GM12878 (cell line): ENCODE measurements around the gene TAC3. TPM values are rescaled to one million over a fixed set of nuclear protein-coding genes. Genes with fewer than 3 reads are reported as not detected.

Source experiments
- ATAC-seq: fragments of 200-7000 bp; cut with Tn5 transposase; 3 replicates; pipeline ENCODE4 v1.9.1; 2020; ENCODE audit warnings: mild to moderate bottlenecking, moderate library complexity
- BruUV-seq: library from RNA; stranded (reverse); fragments of 400-500 nt; replicated peaks from 2 replicates; lab custom pipeline; 2021; lab: Mats Ljungman, UMichigan
- CTCF ChIA-PET: fragments of 300-600 bp; sonication (Branson Sonifier 250); formaldehyde crosslinking; extraction: SDS; loops from one replicate; lab custom pipeline; 2021; ENCODE audit warnings: inconsistent platforms; lab: Yijun Ruan, JAX
- POLR2A ChIA-PET: fragments of 350-600 bp; formaldehyde crosslinking; extraction: SDS; loops from one replicate; lab custom pipeline; 2021; ENCODE audit warnings: inconsistent platforms; lab: Charles Lee
- RAD21 ChIA-PET: fragments of 300-600 bp; sonication (Branson Sonifier 250); formaldehyde crosslinking; loops from one replicate; lab custom pipeline; 2023; ENCODE audit warnings: antibody characterized with exemption; ENCODE audit not compliant: unreplicated experiment; lab: Charles Lee
- SMC1A ChIA-PET: fragments of 300-600 bp; sonication (Branson Sonifier 250); formaldehyde crosslinking; loops from one replicate; lab custom pipeline; 2023; ENCODE audit not compliant: unreplicated experiment, uncharacterized antibody; lab: Charles Lee
- DNase-seq: peaks from one replicate; pipeline ENCODE4 v3.0.0-alpha.2; 2011; ENCODE audit warnings: low read depth, low spot score
- FAIRE-seq: peaks from 3 replicates; lab custom pipeline; 2011; peaks lifted over from hg19 to GRCh38; lab: Jason Lieb, UNC
- H2AFZ ChIP-seq: 2 replicates; pipeline ENCODE4 v1.6.0; 2011; ENCODE audit warnings: low read depth, low read length, control low read depth; ENCODE audit not compliant: control insufficient read depth
- H3K27ac ChIP-seq: 2 replicates; pipeline ENCODE4 v1.5.1; 2011; ENCODE audit warnings: control low read depth; ENCODE audit not compliant: control insufficient read depth, insufficient read depth
- H3K27me3 ChIP-seq, 2 experiments: replicated peaks in 1 of 2; 2 replicates each; pipeline versions ENCODE4 v1.6.0 to v1.6.1; 2011; ENCODE audit warnings: low read length in 1 of 2; ENCODE audit not compliant: control insufficient read depth in 2 of 2, insufficient read depth in 2 of 2
- H3K36me3 ChIP-seq, 2 experiments: 2 replicates each; pipeline ENCODE4 v1.5.1; 2011; ENCODE audit warnings: low read length in 1 of 2; ENCODE audit not compliant: control insufficient read depth in 2 of 2, insufficient read depth in 2 of 2
- H3K4me1 ChIP-seq: 2 replicates; pipeline ENCODE4 v1.6.1; 2011; ENCODE audit warnings: mild to moderate bottlenecking, low read length, moderate library complexity, mixed read lengths; ENCODE audit not compliant: control insufficient read depth, insufficient read depth
- H3K4me2 ChIP-seq: 2 replicates; pipeline ENCODE4 v1.6.0; 2011; ENCODE audit warnings: control low read depth; ENCODE audit not compliant: control insufficient read depth, insufficient read depth
- H3K4me3 ChIP-seq: fragments of 200-600 bp; sonication (generic); 2 replicates; pipeline ENCODE4 v1.5.1; 2016
- H3K79me2 ChIP-seq: 2 replicates; pipeline ENCODE4 v1.6.0; 2011; ENCODE audit warnings: low read length; ENCODE audit not compliant: control insufficient read depth, insufficient read depth
- H3K9ac ChIP-seq: 2 replicates; pipeline ENCODE4 v1.8.0; 2011; ENCODE audit warnings: low read length, control low read depth, mixed read lengths; ENCODE audit not compliant: control insufficient read depth, insufficient read depth
- H3K9me3 ChIP-seq: replicated peaks from 3 replicates; pipeline ENCODE4 v1.5.1; 2011; ENCODE audit warnings: mild to moderate bottlenecking, low read length; ENCODE audit not compliant: control insufficient read depth, insufficient read depth
- H4K20me1 ChIP-seq: 2 replicates; pipeline ENCODE4 v1.6.0; 2011; ENCODE audit not compliant: control insufficient read depth, insufficient read depth
- REST ChIP-seq: IDR thresholded peaks from 2 replicates; pipeline ENCODE4 v1.6.1; 2012; ENCODE audit warnings: mild to moderate bottlenecking, low read depth, low read length
- SREBF1 ChIP-seq: IDR thresholded peaks from 2 replicates; pipeline ENCODE4 v1.6.1; 2012; ENCODE audit warnings: mild to moderate bottlenecking, low read length
- WGBS: methylation state at CpG from one replicate; pipeline ENCODE4 v1.1.6; 2016; ENCODE audit warnings: low lambda C conversion rate; ENCODE audit not compliant: insufficient replicate concordance, insufficient coverage; ENCODE audit errors: missing lambda C conversion rate; 5-methylcytosine and 5-hydroxymethylcytosine counted together
- in situ Hi-C: fragments of 300-500 bp; cut with MboI; formaldehyde crosslinking; loops from 9 replicates; pipeline ENCODE4 v1.14.3; 2018; ENCODE audit warnings: mixed read lengths
- intact Hi-C: fragments of 100-400 bp; cut with micrococcal nuclease; formaldehyde crosslinking; loops from one replicate; pipeline ENCODE4 v1.14.2; 2022; ENCODE audit not compliant: unreplicated experiment
- polyA plus RNA-seq, 11 experiments: library from polyadenylated mRNA; depleted of rRNA in 4 of 11; unstranded in 6 of 11; stranded (reverse) in 5 of 11; fragments of >200 nt; fragmentation: Nextera tagmentation in 4 of 11; fragmentation: Illumina TruSeq in 1 of 11; extraction: Ambion mirVana in 4 of 11; extraction: Trizol in 1 of 11; gene quantifications; 1 replicate in 1 of 11; 2 replicates in 10 of 11; pipeline versions ENCODE4 v1.2.1 to v1.2.3, GENCODE V29; 2011 to 2016; ENCODE audit warnings: inconsistent platforms in 2 of 11, missing spikeins in 2 of 11, low read depth in 1 of 11
- total RNA-seq, 4 experiments: library from RNA; depleted of rRNA in 3 of 4; stranded (reverse); fragments of >200 nt in 3 of 4; fragmentation: Illumina TruSeq in 1 of 4; extraction: Trizol in 1 of 4; gene quantifications; 2 replicates each; pipeline versions ENCODE4 v1.2.1 to v1.2.3, GENCODE V29; 2013 to 2021

TAC3 gene
- total and polyA plus RNA-seq, 10 of the 15 experiments (the other 5 are each of a cell fraction or from before 2014, with no cell fraction given): 0.11 to 0.18 (median 0.13) TPM; not detected in 7

GRCh38 chr12:57049890-57050289 is 33.6 kb upstream of the TAC3 start, which contains the start of gene MYO1A:
MYO1A (minus strand) TSS chr12:57050129; CDS start chr12:57048323, 1,806 bp downstream.
- no peak within 1 kb of the TSS for H3K4me3 ChIP-seq
- ATAC-seq: no peak
- ChIA-PET SMC1A (interaction anchor here (0.6 to 1.1 kb wide), 2 partner anchors 9 to 436 kb away, joined by 3 to 4 read pairs; no protein-coding TSS in a partner anchor), RAD21 (interaction anchor here (1.2 kb wide), 1 partner anchor 41 kb away, joined by 3 read pairs; no protein-coding TSS in a partner anchor), POLR2A (no interaction called here), CTCF (interaction anchor here (0.7 to 2.5 kb wide), 10 partner anchors 11 to 62 kb away, joined by 3 to 9 read pairs (median 3); partner anchors contain the start of gene STAT6)
- H3K79me2 ChIP-seq: no peaks in the 10 kb centered on the region
- TF ChIP-seq REST (peak; percentile 73; the same call in 1 of the 2 replicates), SREBF1 (no peak)
- no peak for DNase-seq
- in situ Hi-C loops (no loop called here), intact Hi-C loops (no loop called here)
- H3K4me2 ChIP-seq: no peak within 1 kb of the TSS
- H3K27ac ChIP-seq: no peak within 1 kb of the TSS
- H3K9ac ChIP-seq: no peak within 1 kb of the TSS
- no TSS peak for BruUV-seq
- H3K9me3 ChIP-seq: no peaks in the 10 kb centered on the region; the same call in 2 of the 3 replicates
- H3K36me3 ChIP-seq: no peaks in the 10 kb centered on the region
- no peak within 1 kb of the TSS for H2AFZ ChIP-seq
- no peaks in the 10 kb centered on the region; a peak in 1 of 4 replicates for H3K27me3 ChIP-seq
- no peaks in the 10 kb centered on the region for H4K20me1 ChIP-seq
- FAIRE-seq: no peak
- 49% methylated on average over 2 of the region's 2 CpGs for WGBS
- peaks cover 15% of the 10 kb centered on the region for H3K4me1 ChIP-seq
